HG03571 (cell line): Measurements from ENCODE around the gene MMP14.
"Not testable (repeated sequence)": the region's sequence is repeated elsewhere in the genome, so short reads cannot be mapped to it uniquely, and the experiment has no call there.

ENCODE experiments used
- ATAC-seq: cut with Tn5 transposase; IDR thresholded peaks from one replicate; pipeline ENCODE4 v1.9.1; 2021; ENCODE audit not compliant: unreplicated experiment

The MMP14 gene

GRCh38 chr14:22856428-22856827 is 20.0 kb downstream of the MMP14 start:
- ATAC-seq, result no peak

- ATAC-seq, result not testable (repeated sequence)
Observed at GRCh38 chr14:22860377-22860776, 24.0 kb downstream of the MMP14 start.

GRCh38 chr14:22861651-22862050 is 25.3 kb downstream of the MMP14 start:
- ATAC-seq, result no peak

- no peak for ATAC-seq
Observed at GRCh38 chr14:22864979-22865378, 28.6 kb downstream of the MMP14 start.

GRCh38 chr14:22865424-22866405 is 29.3 kb downstream of the MMP14 start:
- ATAC-seq, result no peak

GRCh38 chr14:22866874-22867273 is 30.5 kb downstream of the MMP14 start:
- no peak for ATAC-seq

- peak; percentile 27 for ATAC-seq
Observed at GRCh38 chr14:22870811-22871223, 34.4 kb downstream of the MMP14 start.

GRCh38 chr14:22871224-22872032 is 35.0 kb downstream of the MMP14 start, which contains the start of gene LRP10:
Gene LRP10 (plus strand): TSS chr14:22871740. CDS start chr14:22872304, 564 bp downstream.
- peak; percentile 68 for ATAC-seq

GRCh38 chr14:22872033-22872832 is 35.8 kb downstream of the MMP14 start:
- ATAC-seq, result peak; percentile 22

GRCh38 chr14:22872833-22873520 is 36.6 kb downstream of the MMP14 start:
- ATAC-seq, result no peak

GRCh38 chr14:22875003-22875747 is 38.8 kb downstream of the MMP14 start:
- ATAC-seq, result no peak

- ATAC-seq, result no peak
Observed at GRCh38 chr14:22875748-22876319, 39.4 kb downstream of the MMP14 start.

- no peak for ATAC-seq
Observed at GRCh38 chr14:22877000-22877501, 40.7 kb downstream of the MMP14 start.

GRCh38 chr14:22878271-22879246 is 42.2 kb downstream of the MMP14 start:
- ATAC-seq, result no peak

- no peak for ATAC-seq
Observed at GRCh38 chr14:22882064-22882463, 45.7 kb downstream of the MMP14 start.

GRCh38 chr14:22882529-22883172 is 46.3 kb downstream of the MMP14 start:
- ATAC-seq, result no peak
